HepG2 (cell line): ENCODE data around the gene ZNF181. TPM values are rescaled to one million over a fixed set of nuclear protein-coding genes. Genes with fewer than 3 reads are reported as not detected.

ENCODE experiments used
- ATAC-seq: fragments of 200-7000 bp; cut with Tn5 transposase; 3 replicates; pipeline ENCODE4 v1.9.1; 2020; ENCODE audit warnings: mild to moderate bottlenecking, moderate library complexity
- BruUV-seq: library from RNA; stranded (reverse); fragments of 400-500 nt; replicated peaks from 2 replicates; lab custom pipeline; 2021; lab: Mats Ljungman, UMichigan
- CTCF ChIA-PET: fragments of 300-600 bp; formaldehyde crosslinking; extraction: SDS; loops from one replicate; lab custom pipeline; 2021; ENCODE audit warnings: low total read pairs, inconsistent platforms, low intra/inter-chr PET ratio; lab: Yijun Ruan, JAX
- POLR2A ChIA-PET: fragments of 350-600 bp; sonication (Branson Sonifier 250); formaldehyde crosslinking; loops from one replicate; lab custom pipeline; 2020; ENCODE audit warnings: antibody characterized with exemption, inconsistent platforms; lab: Yijun Ruan, JAX
- DNase-seq: peaks from one replicate; pipeline ENCODE4 v3.0.0-alpha.2; 2015; ENCODE audit warnings: low spot score
- FAIRE-seq: peaks from 3 replicates; lab custom pipeline; 2011; peaks lifted over from hg19 to GRCh38; lab: Jason Lieb, UNC
- H2AFZ ChIP-seq: one replicate; pipeline ENCODE4 v1.6.1; 2011; ENCODE audit warnings: low read length, inconsistent platforms
- H3K27ac ChIP-seq: fragments of 300-600 bp; 3 replicates; pipeline ENCODE4 v1.8.0; 2011; ENCODE audit warnings: mixed run types, mild to moderate bottlenecking, mixed read lengths, low read length, inconsistent platforms; ENCODE audit not compliant: insufficient read depth; ENCODE audit errors: extremely low read length
- H3K27me3 ChIP-seq, 2 experiments: fragments of 200-600 bp in 1 of 2; 2 replicates in 1 of 2; 3 replicates in 1 of 2; pipeline versions ENCODE4 v1.6.0 to v1.8.0; 2011; ENCODE audit warnings: low read length in 2 of 2, mild to moderate bottlenecking in 2 of 2, moderate library complexity in 2 of 2, inconsistent platforms in 1 of 2; ENCODE audit not compliant: insufficient read depth in 2 of 2, control insufficient read depth in 1 of 2
- H3K36me3 ChIP-seq, 2 experiments: fragments of 200-600 bp in 1 of 2; replicated peaks in 1 of 2; 2 replicates in 1 of 2; 3 replicates in 1 of 2; pipeline versions ENCODE4 v1.5.1 to v1.8.0; 2011; ENCODE audit warnings: low read length in 2 of 2, inconsistent platforms in 1 of 2; ENCODE audit not compliant: insufficient read depth in 2 of 2, control insufficient read depth in 1 of 2
- H3K4me1 ChIP-seq: 2 replicates; pipeline ENCODE4 v1.5.1; 2012; ENCODE audit warnings: low read length, inconsistent platforms; ENCODE audit not compliant: insufficient read depth
- H3K4me2 ChIP-seq: 2 replicates; pipeline ENCODE4 v1.6.0; 2011; ENCODE audit warnings: low read depth, low read length, inconsistent platforms
- H3K4me3 ChIP-seq, 3 experiments: fragments of 200-600 bp in 1 of 3; sonication (generic), shearing (Covaris generic) in 1 of 3; replicated peaks in 1 of 3; 2 replicates each; pipeline ENCODE4 v1.5.1; 2011 to 2016; ENCODE audit warnings: low read length in 3 of 3, inconsistent platforms in 2 of 3, low read depth in 2 of 3, mild to moderate bottlenecking in 2 of 3, control low read depth in 1 of 3, mixed read lengths in 1 of 3; ENCODE audit not compliant: insufficient read depth in 1 of 3
- H3K79me2 ChIP-seq: one replicate; pipeline ENCODE4 v1.6.1; 2011; ENCODE audit warnings: low read length, inconsistent platforms; ENCODE audit not compliant: insufficient read depth
- H3K9ac ChIP-seq: 2 replicates; pipeline ENCODE4 v1.6.0; 2011; ENCODE audit warnings: mild to moderate bottlenecking, low read depth, low read length, inconsistent platforms; ENCODE audit not compliant: insufficient read depth
- H3K9me3 ChIP-seq: 2 replicates; pipeline ENCODE4 v1.5.1; 2012; ENCODE audit warnings: mild to moderate bottlenecking, low read length
- H4K20me1 ChIP-seq: 2 replicates; pipeline ENCODE4 v1.6.0; 2011; ENCODE audit warnings: inconsistent platforms, mild to moderate bottlenecking, low read length, moderate library complexity; ENCODE audit not compliant: insufficient read depth
- ATF2 ChIP-seq: sonication (generic); formaldehyde crosslinking; IDR thresholded peaks from 2 replicates; pipeline ENCODE4 v1.4.0; 2020; ENCODE audit warnings: missing genetic modification reagents
- CEBPG ChIP-seq: IDR thresholded peaks from 2 replicates; pipeline ENCODE4 v1.6.1; 2016
- E2F5 ChIP-seq: sonication (generic); formaldehyde crosslinking; conservative IDR thresholded peaks from 2 replicates; pipeline ENCODE4 v1.4.0; 2020; ENCODE audit warnings: missing genetic modification reagents
- FOXA1 ChIP-seq, 2 experiments: fragments of 450-650 bp in 1 of 2; sonication (generic) in 1 of 2; formaldehyde crosslinking in 1 of 2; IDR thresholded peaks; 2 replicates each; pipeline versions ENCODE4 v1.4.0 to v1.6.1; 2016 to 2020; ENCODE audit warnings: missing genetic modification reagents in 1 of 2
- FOXP1 ChIP-seq, 2 experiments: fragments of 450-650 bp in 1 of 2; IDR thresholded peaks; 2 replicates each; pipeline ENCODE4 v1.6.1; 2017 to 2018; ENCODE audit warnings: antibody characterized with exemption in 1 of 2
- IRF9 ChIP-seq: sonication (generic); formaldehyde crosslinking; IDR thresholded peaks from 2 replicates; pipeline ENCODE4 v1.8.0; 2022; ENCODE audit warnings: missing genetic modification reagents, mild to moderate bottlenecking, borderline replicate concordance
- MAX ChIP-seq: IDR thresholded peaks from 2 replicates; pipeline ENCODE4 v1.6.1; 2012; ENCODE audit warnings: inconsistent platforms
- MNT ChIP-seq: fragments of 450-650 bp; IDR thresholded peaks from 2 replicates; pipeline ENCODE4 v1.6.1; 2016
- MXI1 ChIP-seq: IDR thresholded peaks from 3 replicates; pipeline ENCODE4 v1.6.1; 2012; ENCODE audit warnings: low read depth, low read length, inconsistent platforms, borderline replicate concordance
- PHF20 ChIP-seq: sonication (generic); formaldehyde crosslinking; IDR thresholded peaks from 2 replicates; pipeline ENCODE4 v1.5.0; 2020; ENCODE audit warnings: mild to moderate bottlenecking, missing genetic modification reagents
- PHF8 ChIP-seq: sonication (generic); formaldehyde crosslinking; IDR thresholded peaks from 2 replicates; pipeline ENCODE4 v1.5.0; 2020; ENCODE audit warnings: missing genetic modification reagents
- RAD21 ChIP-seq: fragments of 450-650 bp; formaldehyde crosslinking; IDR thresholded peaks from 2 replicates; pipeline ENCODE4 v1.5.0; 2020; ENCODE audit warnings: mild to moderate bottlenecking
- SMAD3 ChIP-seq: sonication (generic); formaldehyde crosslinking; IDR thresholded peaks from 2 replicates; pipeline ENCODE4 v1.4.0; 2020; ENCODE audit warnings: missing genetic modification reagents
- TEAD3 ChIP-seq: optimal IDR thresholded peaks from 2 replicates; pipeline ENCODE3; 2016; ENCODE audit warnings: borderline replicate concordance
- ZBTB7B ChIP-seq: sonication (generic); formaldehyde crosslinking; IDR thresholded peaks from 2 replicates; pipeline ENCODE4 v1.4.0; 2020; ENCODE audit warnings: missing genetic modification reagents
- ZNF549 ChIP-seq: sonication (generic); formaldehyde crosslinking; IDR thresholded peaks from 2 replicates; pipeline ENCODE4 v1.5.0; 2020; ENCODE audit warnings: missing genetic modification reagents
- ZNF614 ChIP-seq: IDR thresholded peaks from 2 replicates; pipeline ENCODE4 v1.6.1; 2018; ENCODE audit warnings: missing biosample characterization, missing genetic modification reagents, inconsistent platforms, borderline replicate concordance
- ZNF790 ChIP-seq: sonication (generic); formaldehyde crosslinking; IDR thresholded peaks from 2 replicates; pipeline ENCODE4 v1.8.0; 2022; ENCODE audit warnings: missing genetic modification reagents, mild to moderate bottlenecking, borderline replicate concordance
- WGBS: methylation state at CpG from one replicate; pipeline ENCODE4 v1.1.6; 2017; ENCODE audit warnings: low lambda C conversion rate; 5-methylcytosine and 5-hydroxymethylcytosine counted together
- in situ Hi-C: cut with HindIII; loops from 2 replicates; pipeline ENCODE4 v1.10.0; 2017; ENCODE audit warnings: low pct_unique_long_range_greater_than_20kb; ENCODE audit not compliant: extremely low pct_ligation_motif_present
- intact Hi-C: fragments of 100-400 bp; cut with micrococcal nuclease; formaldehyde crosslinking; loops from one replicate; pipeline ENCODE4 v1.10.0; 2022; ENCODE audit not compliant: unreplicated experiment
- polyA plus RNA-seq, 8 experiments: library from polyadenylated mRNA; depleted of rRNA in 3 of 8; stranded (reverse) in 7 of 8; unstranded in 1 of 8; fragments of >200 nt; fragmentation: Illumina TruSeq in 4 of 8; extraction: Trizol in 4 of 8; gene quantifications; 2 replicates each; pipeline versions ENCODE4 v1.2.1 to v1.2.3, GENCODE V29; 2011 to 2016; ENCODE audit warnings: low read depth in 4 of 8, missing spikeins in 1 of 8, mixed read lengths in 1 of 8; ENCODE audit not compliant: insufficient read depth in 1 of 8
- total RNA-seq, 5 experiments: library from RNA; depleted of rRNA; stranded (reverse); fragments of >200 nt; fragmentation: Illumina TruSeq; extraction: Trizol; gene quantifications; 2 replicates each; pipeline ENCODE4 v1.2.3, GENCODE V29; 2016; ENCODE audit warnings: low read depth in 1 of 5

Gene ZNF181
- total and polyA plus RNA-seq, 2 of the 13 experiments (the other 11 are each of a cell fraction or from before 2014, with no cell fraction given) = 10.6 to 15.5 TPM

- peaks cover 5% of the 10 kb centered on the region; the same call in 1 of the 2 replicates for H3K9me3 ChIP-seq
- H3K36me3 ChIP-seq = no peaks in the 10 kb centered on the region
- no peak overlapping the region for H3K9ac ChIP-seq
- no peak overlapping the region for H2AFZ ChIP-seq
- ChIA-PET POLR2A (no interaction called here), CTCF (interaction anchor here (1.9 to 3.4 kb wide), 4 partner anchors 72 to 242 kb away, joined by 7 to 45 read pairs (median 26); no protein-coding TSS in a partner anchor)
- H3K4me2 ChIP-seq = no peak overlapping the region
- in situ Hi-C loops (loop anchor here (5.0 to 10.0 kb wide), 2 partner anchors 75 to 208 kb away; no protein-coding TSS in a partner anchor), intact Hi-C loops (loop anchor here (1.0 kb wide), 2 partner anchors 73 to 211 kb away; no protein-coding TSS in a partner anchor)
- no peak overlapping the region for H3K27ac ChIP-seq
- 24% methylated on average over 11 of the region's 11 CpGs for WGBS
- no peaks in the 10 kb centered on the region for H3K4me1 ChIP-seq
- ATAC-seq (peak; percentile 86), FAIRE-seq (peak; percentile 95), DNase-seq (peak; percentile 82)
- H3K4me3 ChIP-seq = no peak overlapping the region
- no TSS peak for BruUV-seq
- H3K27me3 ChIP-seq = peaks cover 0 to 5% of the 10 kb centered on the region in 2 experiments; a peak in 1 of 5 replicates
- no peaks in the 10 kb centered on the region for H4K20me1 ChIP-seq
- H3K79me2 ChIP-seq = no peaks in the 10 kb centered on the region
- TF ChIP-seq PHF20 (CRISPR knock-in tag) = no peak
- no peak for TF ChIP-seq FOXA1 (IDR thresholded peaks at IDR 0.05)
- 0 out of 2 replicates have a peak, but pooled peaks have one; percentile 19 for TF ChIP-seq FOXA1 (CRISPR knock-in tag; IDR thresholded peaks at IDR 0.05)
- TF ChIP-seq MNT = peak; percentile 56
- 0 out of 2 replicates have a peak, but pooled peaks have one; percentile 22 for TF ChIP-seq ZNF614 (CRISPR knock-in tag)
- no peak for TF ChIP-seq ZNF790
- TF ChIP-seq FOXP1 (IDR thresholded peaks at IDR 0.05) = no peak
- TF ChIP-seq FOXP1 (CRISPR knock-in tag; IDR thresholded peaks at IDR 0.05) = no peak
- TF ChIP-seq ZNF549 = no peak
- no peak for TF ChIP-seq PHF8 (CRISPR knock-in tag)
- no peak for TF ChIP-seq ZBTB7B (CRISPR knock-in tag)
- TF ChIP-seq ATF2 = 0 out of 2 replicates have a peak, but pooled peaks have one; percentile 16
- TF ChIP-seq RAD21 (CRISPR knock-in tag) = peak; percentile 85
- TF ChIP-seq TEAD3 (CRISPR knock-in tag) = peak; percentile 32
- TF ChIP-seq SMAD3 (CRISPR knock-in tag) = 0 out of 2 replicates have a peak, but pooled peaks have one; percentile 45
- peak; percentile 48; the same call in 1 of the 3 replicates for TF ChIP-seq MXI1
- 0 out of 2 replicates have a peak, but pooled peaks have one; percentile 33 for TF ChIP-seq MAX
- TF ChIP-seq CEBPG (CRISPR knock-in tag) = 0 out of 2 replicates have a peak, but pooled peaks have one; percentile 17
- no peak for TF ChIP-seq IRF9
- TF ChIP-seq E2F5 (CRISPR knock-in tag) = no peak
Measured at GRCh38 chr19:34712395-34713261, 21.4 kb upstream of the ZNF181 start.
